Coronary artery (tissue), 2 donors: ENCODE measurements around the gene PSPN.

Experiments
- DNase-seq: peaks from one replicate; pipeline ENCODE4 v3.0.0-alpha.2; 2017; ENCODE audit warnings: low spot score
- H3K27ac ChIP-seq, 2 donors: fragments of 200-600 bp; sonication (generic); one replicate each; pipeline ENCODE4 v1.5.1; 2016 to 2019
- H3K4me3 ChIP-seq: fragments of 200-600 bp; sonication (generic); 2 replicates; pipeline ENCODE4 v1.5.1; 2016; ENCODE audit warnings: mild to moderate bottlenecking, moderate library complexity
- TF ChIP-seq, protein P1 (sequence below): fragments of 200-600 bp; sonication (generic); IDR thresholded peaks from one replicate; pipeline ENCODE4 v1.5.1; 2019; ENCODE audit warnings: antibody characterized with exemption

Gene PSPN, protein sequence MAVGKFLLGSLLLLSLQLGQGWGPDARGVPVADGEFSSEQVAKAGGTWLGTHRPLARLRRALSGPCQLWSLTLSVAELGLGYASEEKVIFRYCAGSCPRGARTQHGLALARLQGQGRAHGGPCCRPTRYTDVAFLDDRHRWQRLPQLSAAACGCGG

DNA sequence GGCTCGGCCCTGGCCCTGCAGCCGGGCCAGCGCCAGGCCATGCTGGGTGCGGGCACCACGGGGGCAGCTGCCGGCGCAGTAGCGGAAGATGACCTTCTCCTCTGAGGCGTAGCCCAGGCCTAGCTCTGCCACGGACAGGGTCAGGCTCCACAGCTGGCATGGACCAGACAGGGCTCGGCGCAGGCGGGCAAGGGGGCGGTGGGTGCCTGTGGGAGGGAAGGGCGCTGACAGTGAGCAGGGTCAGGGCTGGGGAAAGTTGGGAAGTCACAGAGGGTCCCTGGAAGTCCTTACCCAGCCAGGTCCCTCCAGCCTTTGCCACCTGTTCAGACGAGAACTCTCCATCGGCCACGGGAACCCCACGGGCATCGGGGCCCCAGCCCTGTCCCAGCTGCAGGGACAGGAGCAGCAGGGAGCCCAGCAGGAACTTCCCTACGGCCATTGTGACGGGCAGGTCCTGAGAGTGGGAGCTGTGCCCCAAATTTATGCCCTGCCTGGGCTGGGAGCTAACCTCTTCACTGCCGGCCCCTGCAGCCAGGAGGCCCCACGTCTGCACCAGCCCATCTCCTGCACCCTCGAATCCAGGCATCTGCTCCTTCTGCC, at the start of gene PSPN:
Gene PSPN (minus strand): TSS at position 523 of the 600 bp plus-strand sequence. CDS start 84 bp downstream, at position 439.
- TF ChIP-seq, protein P1, sequence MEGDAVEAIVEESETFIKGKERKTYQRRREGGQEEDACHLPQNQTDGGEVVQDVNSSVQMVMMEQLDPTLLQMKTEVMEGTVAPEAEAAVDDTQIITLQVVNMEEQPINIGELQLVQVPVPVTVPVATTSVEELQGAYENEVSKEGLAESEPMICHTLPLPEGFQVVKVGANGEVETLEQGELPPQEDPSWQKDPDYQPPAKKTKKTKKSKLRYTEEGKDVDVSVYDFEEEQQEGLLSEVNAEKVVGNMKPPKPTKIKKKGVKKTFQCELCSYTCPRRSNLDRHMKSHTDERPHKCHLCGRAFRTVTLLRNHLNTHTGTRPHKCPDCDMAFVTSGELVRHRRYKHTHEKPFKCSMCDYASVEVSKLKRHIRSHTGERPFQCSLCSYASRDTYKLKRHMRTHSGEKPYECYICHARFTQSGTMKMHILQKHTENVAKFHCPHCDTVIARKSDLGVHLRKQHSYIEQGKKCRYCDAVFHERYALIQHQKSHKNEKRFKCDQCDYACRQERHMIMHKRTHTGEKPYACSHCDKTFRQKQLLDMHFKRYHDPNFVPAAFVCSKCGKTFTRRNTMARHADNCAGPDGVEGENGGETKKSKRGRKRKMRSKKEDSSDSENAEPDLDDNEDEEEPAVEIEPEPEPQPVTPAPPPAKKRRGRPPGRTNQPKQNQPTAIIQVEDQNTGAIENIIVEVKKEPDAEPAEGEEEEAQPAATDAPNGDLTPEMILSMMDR, result no peak
- no peak within 1 kb of the TSS for H3K4me3 ChIP-seq
- H3K27ac ChIP-seq, result no peak within 1 kb of the TSS
- no peak for DNase-seq

DNA sequence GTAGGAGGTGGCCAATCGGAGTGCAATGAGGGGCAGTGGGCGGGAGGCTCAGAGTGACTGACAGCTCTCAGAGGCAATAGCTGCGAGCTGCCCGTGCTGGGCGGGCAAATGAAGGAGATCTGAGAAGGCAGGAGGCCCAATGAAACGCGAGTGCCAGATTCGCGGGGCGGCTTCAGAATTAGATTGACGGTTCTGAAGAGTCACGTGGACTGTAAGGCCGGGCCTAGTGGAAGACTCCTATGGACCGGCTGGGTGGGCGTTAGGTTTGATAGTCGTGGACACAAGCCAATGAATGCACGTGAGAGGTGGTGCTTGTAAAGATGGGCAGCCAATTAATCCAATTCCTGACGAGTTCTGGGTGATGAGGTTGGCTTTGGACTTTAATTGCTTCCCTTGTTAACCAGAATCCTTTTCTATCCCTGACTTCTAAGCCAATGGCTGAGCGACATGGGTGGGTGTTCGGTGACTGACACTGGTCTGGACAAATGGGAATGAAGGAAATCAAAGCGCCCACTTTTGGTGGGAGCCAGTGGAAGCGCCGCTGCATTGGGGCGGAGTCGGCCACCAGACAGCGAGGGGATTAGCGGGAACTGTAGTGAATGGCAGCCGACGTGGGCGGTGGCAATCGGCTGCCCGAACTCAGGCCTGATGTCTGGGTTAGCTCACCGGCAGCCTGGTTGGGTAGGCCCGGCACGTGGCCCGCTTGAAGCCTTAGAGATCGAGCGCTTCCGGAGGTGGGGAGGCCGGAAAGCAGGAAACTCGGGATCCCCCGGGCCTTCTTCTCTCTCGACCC, 49.4 kb upstream of the PSPN start:
- peak overlapping the region; percentile 83 for H3K4me3 ChIP-seq
- peak overlapping the region; percentile 53 to 88 for H3K27ac ChIP-seq
- TF ChIP-seq, protein P1, result no peak
- DNase-seq, result peak; percentile 100

DNA sequence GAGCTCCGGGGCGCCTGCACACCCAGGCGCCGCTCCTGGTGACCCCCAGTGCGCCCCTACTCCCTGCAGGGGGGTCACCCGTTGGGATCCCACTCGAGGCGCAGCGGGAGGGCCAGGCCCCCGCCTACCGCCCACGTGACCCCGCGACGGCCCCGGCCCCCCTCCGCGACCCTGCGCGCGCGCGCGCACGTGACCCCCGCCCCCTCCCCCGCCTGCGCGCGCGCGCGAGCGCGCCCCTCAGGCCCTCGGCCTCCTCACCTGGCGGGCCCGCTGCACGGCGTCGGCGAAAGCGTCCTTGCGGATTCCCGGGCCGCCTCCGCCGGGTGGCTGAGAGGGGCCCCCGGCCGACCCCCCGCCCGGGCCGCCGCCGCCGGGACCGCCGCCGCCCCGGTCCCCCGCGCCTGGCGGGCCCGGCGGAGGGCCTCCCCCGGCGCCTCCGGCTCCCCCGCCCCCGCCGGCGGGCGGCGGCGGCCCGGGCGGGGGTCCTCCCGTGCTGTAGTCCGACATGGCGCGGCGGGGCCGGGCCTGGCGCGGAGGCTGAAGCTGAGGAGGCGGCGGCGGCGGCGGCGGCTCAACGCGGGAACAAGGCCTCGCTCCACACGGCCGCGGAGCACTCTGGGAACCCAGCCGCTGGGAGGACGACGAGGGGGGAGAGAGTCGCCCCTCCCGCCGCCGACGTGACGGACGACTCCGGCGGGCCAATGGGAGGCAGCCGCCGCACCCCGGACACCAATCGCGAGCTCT, 48.6 kb upstream of the PSPN start, which contains the start of gene KHSRP:
Gene KHSRP (minus strand): TSS at position 617 of the 744 bp plus-strand sequence. CDS start 110 bp downstream, at position 507.
- Histone ChIP-seq H3K4me3 (peak within 1 kb of the TSS; percentile 83), H3K27ac (peak within 1 kb of the TSS; percentile 53 to 88)
- TF ChIP-seq, protein P1, result no peak
- DNase-seq, result no peak

GRCh38 chr19:6423499-6424194, 47.9 kb upstream of the PSPN start:
- TF ChIP-seq, protein P1, result no peak
- H3K27ac ChIP-seq, result peak overlapping the region; percentile 33 to 86
- peak overlapping the region; percentile 83 for H3K4me3 ChIP-seq
- no peak for DNase-seq

DNA sequence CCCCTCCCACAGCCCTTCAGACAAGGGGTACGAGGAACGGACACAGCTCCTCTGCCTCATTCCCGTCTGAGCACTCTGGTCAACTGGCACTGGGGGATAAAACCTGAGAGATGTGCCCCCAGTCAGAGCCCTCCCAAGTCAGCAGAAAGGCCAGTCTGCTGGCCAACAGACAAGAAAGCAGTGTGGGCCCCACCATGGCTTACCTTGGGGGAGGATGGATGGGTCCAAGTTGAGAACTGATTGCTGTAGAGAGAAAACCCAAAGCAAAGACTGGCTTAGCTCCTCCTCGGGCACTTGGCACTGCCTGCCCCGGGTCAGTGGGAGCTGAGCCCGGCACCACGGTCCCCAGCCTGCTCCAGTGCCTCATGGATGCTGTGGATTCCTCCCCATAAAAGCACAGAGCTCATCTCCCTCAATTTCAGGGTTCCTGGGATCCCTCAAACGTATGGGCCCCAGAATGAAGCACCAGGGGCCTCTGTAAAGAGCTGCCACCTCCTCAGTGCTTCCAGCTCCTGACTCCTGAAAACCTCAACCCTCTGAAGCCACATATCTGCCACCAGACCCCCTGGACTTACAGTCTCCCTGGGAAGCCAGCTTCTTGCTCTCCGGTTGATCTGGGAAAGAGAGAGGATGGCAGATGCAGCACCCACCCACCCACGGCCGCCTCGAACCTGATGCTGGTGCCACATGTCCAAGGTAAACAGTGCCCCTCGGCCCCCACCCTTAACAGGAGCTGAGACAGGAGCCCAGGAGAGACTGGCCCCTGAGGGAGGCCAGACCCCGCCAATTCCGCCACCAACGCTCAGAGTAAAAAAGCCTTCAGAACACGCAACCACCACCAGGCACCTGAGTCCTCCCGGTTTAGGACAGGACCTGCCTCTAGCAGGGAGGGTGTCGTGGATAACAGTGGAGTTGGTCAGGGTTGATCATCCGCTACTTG, 45.6 kb upstream of the PSPN start:
- TF ChIP-seq, protein P1, result no peak
- H3K27ac ChIP-seq, result no peak overlapping the region
- no peak overlapping the region for H3K4me3 ChIP-seq
- no peak for DNase-seq
